ENCODE measurements around the gene ZNF569. TPM values are rescaled to one million over a fixed set of nuclear protein-coding genes. Genes with fewer than 3 reads are reported as not detected.

Gene ZNF569
- total and polyA plus RNA-seq, 8 donors, result 1.0 to 2.9 (median 1.7) TPM

DNA sequence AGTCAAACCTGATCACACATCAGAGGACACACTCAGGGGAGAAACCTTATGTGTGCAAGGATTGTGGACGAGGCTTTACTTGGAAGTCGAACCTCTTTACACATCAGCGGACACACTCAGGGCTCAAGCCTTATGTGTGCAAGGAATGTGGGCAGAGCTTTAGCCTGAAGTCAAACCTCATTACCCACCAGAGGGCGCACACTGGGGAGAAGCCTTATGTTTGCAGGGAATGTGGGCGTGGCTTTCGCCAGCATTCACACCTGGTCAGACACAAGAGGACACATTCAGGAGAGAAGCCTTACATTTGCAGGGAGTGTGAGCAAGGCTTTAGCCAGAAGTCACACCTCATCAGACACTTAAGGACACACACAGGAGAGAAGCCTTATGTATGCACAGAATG lies 104.5 kb downstream of the ZNF569 start:
- WGBS, 2 donors, result 94 to 97% methylated on average over 6 of the region's 6 CpGs
- TF ChIP-seq, protein P1, sequence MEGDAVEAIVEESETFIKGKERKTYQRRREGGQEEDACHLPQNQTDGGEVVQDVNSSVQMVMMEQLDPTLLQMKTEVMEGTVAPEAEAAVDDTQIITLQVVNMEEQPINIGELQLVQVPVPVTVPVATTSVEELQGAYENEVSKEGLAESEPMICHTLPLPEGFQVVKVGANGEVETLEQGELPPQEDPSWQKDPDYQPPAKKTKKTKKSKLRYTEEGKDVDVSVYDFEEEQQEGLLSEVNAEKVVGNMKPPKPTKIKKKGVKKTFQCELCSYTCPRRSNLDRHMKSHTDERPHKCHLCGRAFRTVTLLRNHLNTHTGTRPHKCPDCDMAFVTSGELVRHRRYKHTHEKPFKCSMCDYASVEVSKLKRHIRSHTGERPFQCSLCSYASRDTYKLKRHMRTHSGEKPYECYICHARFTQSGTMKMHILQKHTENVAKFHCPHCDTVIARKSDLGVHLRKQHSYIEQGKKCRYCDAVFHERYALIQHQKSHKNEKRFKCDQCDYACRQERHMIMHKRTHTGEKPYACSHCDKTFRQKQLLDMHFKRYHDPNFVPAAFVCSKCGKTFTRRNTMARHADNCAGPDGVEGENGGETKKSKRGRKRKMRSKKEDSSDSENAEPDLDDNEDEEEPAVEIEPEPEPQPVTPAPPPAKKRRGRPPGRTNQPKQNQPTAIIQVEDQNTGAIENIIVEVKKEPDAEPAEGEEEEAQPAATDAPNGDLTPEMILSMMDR (IDR thresholded peaks at IDR 0.05), result no peak
- H3K4me1 ChIP-seq, result no peaks in the 10 kb centered on the region
- no peak overlapping the region for H3K4me3 ChIP-seq
- H3K9me3 ChIP-seq, result peaks cover 0 to 3% (median 0%) of the 10 kb centered on the region in 4 donors
- DNase-seq (no peak), FAIRE-seq (no peak), ATAC-seq (no peak)
- H3K27me3 ChIP-seq, result no peaks in the 10 kb centered on the region
- intact Hi-C loops (cut with DNase I), result no loop called here
- no peak overlapping the region for H3K27ac ChIP-seq
- H3K36me3 ChIP-seq, result peaks cover 6 to 47% (median 12%) of the 10 kb centered on the region in 3 donors

DNA sequence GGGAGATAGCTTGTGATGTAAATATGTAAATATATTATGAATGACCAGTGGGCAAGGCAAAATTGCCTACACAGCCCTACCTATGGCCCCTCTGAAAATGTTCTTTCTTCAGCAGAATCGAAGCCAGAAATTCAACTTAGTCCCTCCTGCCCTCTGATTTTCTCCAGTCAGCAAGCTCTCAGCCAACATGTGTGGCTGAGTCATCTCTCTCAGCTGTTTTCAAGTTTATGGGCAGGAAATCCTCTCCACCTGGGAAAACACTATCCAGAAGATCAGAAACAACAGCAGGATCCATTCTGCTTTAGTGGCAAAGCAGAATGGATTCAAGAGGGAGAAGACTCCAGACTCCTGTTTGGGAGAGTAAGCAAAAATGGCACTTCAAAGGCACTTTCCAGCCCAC lies 105.2 kb downstream of the ZNF569 start:
- ATAC-seq (no peak), DNase-seq (no peak), FAIRE-seq (no peak)
- Histone ChIP-seq H3K27me3 (no peaks in the 10 kb centered on the region), H3K4me3 (no peak overlapping the region), H3K27ac (no peak overlapping the region), H3K4me1 (no peaks in the 10 kb centered on the region), H3K9me3 (peaks cover 0 to 3% (median 0%) of the 10 kb centered on the region in 4 donors), H3K36me3 (peaks cover 6 to 54% (median 12%) of the 10 kb centered on the region in 3 donors)
- 89 to 93% methylated on average over 1 of the region's 1 CpG for WGBS, 2 donors
- intact Hi-C loops (cut with DNase I), result no loop called here
- TF ChIP-seq, protein P1 (IDR thresholded peaks at IDR 0.05), result no peak

Other genes starting within 250 kb of the ZNF569 start
- 1 to 10 TPM; 3.5 to 5.7 (median 4.1) TPM for gene ZNF383, start 249.2 kb downstream of the ZNF569 start, total RNA-seq
- 1 to 10 TPM; 2.7 to 4.5 TPM for gene ZNF383, start 249.2 kb downstream of the ZNF569 start, polyA plus RNA-seq
- gene ZNF527, start 96.3 kb downstream of the ZNF569 start, total RNA-seq, result 1 to 10 TPM; 1.0 to 5.1 (median 2.6) TPM
- gene ZNF527, start 96.3 kb downstream of the ZNF569 start, polyA plus RNA-seq, result 1 to 10 TPM; 2.5 to 3.2 TPM
- 1 to 10 TPM; 1.5 to 4.1 (median 2.3) TPM for gene ZNF570, start 1.9 kb upstream of the ZNF569 start, total RNA-seq
- gene ZNF570, start 1.9 kb upstream of the ZNF569 start, polyA plus RNA-seq, result 1 to 10 TPM in 1 of 2 donors, under 1 TPM in 1; 0.76 to 2.1 TPM
- gene ZNF793, start 39.5 kb upstream of the ZNF569 start, total RNA-seq, result 1 to 10 TPM; 1.3 to 2.8 (median 1.8) TPM
- 1 to 10 TPM; 2.7 to 3.6 TPM for gene ZNF793, start 39.5 kb upstream of the ZNF569 start, polyA plus RNA-seq
- gene ZNF571, start 127.3 kb upstream of the ZNF569 start, total RNA-seq, result 1 to 10 TPM; 1.1 to 4.3 (median 2.1) TPM
- gene ZNF571, start 127.3 kb upstream of the ZNF569 start, polyA plus RNA-seq, result 1 to 10 TPM; 1.8 to 2.8 TPM
- gene ZNF540, start 127.4 kb upstream of the ZNF569 start, total RNA-seq, result 1 to 10 TPM in 5 of 6 donors, under 1 TPM in 1; 0.85 to 3.1 (median 2.2) TPM
- gene ZNF540, start 127.4 kb upstream of the ZNF569 start, polyA plus RNA-seq, result 1 to 10 TPM; 3.1 to 5.5 TPM
- 1 to 10 TPM; 2.6 to 8.2 (median 3.9) TPM for gene ZFP30, start 188.0 kb upstream of the ZNF569 start, total RNA-seq
- gene ZFP30, start 188.0 kb upstream of the ZNF569 start, polyA plus RNA-seq, result 1 to 10 TPM; 2.9 to 3.0 TPM